GM12872 (cell line): ENCODE results near the gene SETBP1.

Experiments used
- CTCF ChIP-seq: IDR thresholded peaks from 3 replicates; pipeline ENCODE4 v1.5.1; 2011; ENCODE audit warnings: low read depth, mild to moderate bottlenecking, low read length, moderate library complexity; ENCODE audit not compliant: insufficient read depth

The SETBP1 gene

GRCh38 chr18:44987371-44987770, 306.7 kb downstream of the SETBP1 start:
- no peak for TF ChIP-seq CTCF

GRCh38 chr18:44988821-44989587, 308.3 kb downstream of the SETBP1 start:
- TF ChIP-seq CTCF: no peak

- no peak for TF ChIP-seq CTCF
These were observed 315.6 kb downstream of the SETBP1 start for GRCh38 chr18:44996261-44996660.

- TF ChIP-seq CTCF: no peak
These were observed 316.5 kb downstream of the SETBP1 start for GRCh38 chr18:44997174-44997573.

GRCh38 chr18:44998360-44998759, 317.7 kb downstream of the SETBP1 start:
- TF ChIP-seq CTCF: no peak

GRCh38 chr18:45004546-45005080, 323.9 kb downstream of the SETBP1 start:
- no peak for TF ChIP-seq CTCF

- TF ChIP-seq CTCF: no peak
These were observed 326.2 kb downstream of the SETBP1 start for GRCh38 chr18:45006934-45007333.
